Parathyroid adenoma (tissue), 2 donors: Measurements from ENCODE around the gene PRR4.

Experiments used
- H2AFZ ChIP-seq: fragments of 300-600 bp; sonication (generic); one replicate; pipeline ENCODE4 v1.7.0; 2017; ENCODE audit warnings: antibody characterized with exemption, mild to moderate bottlenecking
- H3K27ac ChIP-seq: fragments of 300-600 bp; sonication (generic); one replicate; pipeline ENCODE4 v1.7.0; 2017
- H3K27me3 ChIP-seq: fragments of 300-600 bp; sonication (generic); one replicate; pipeline ENCODE4 v1.7.0; 2017; ENCODE audit warnings: low read length; ENCODE audit not compliant: control insufficient read depth, insufficient read depth
- H3K36me3 ChIP-seq: fragments of 300-600 bp; sonication (generic); one replicate; pipeline ENCODE4 v1.7.0; 2017; ENCODE audit warnings: low read length; ENCODE audit not compliant: control insufficient read depth, insufficient read depth
- H3K4me1 ChIP-seq: fragments of 300-600 bp; sonication (generic); one replicate; pipeline ENCODE4 v1.7.0; 2017; ENCODE audit warnings: control low read depth
- H3K4me2 ChIP-seq: fragments of 300-600 bp; sonication (generic); one replicate; pipeline ENCODE4 v1.7.0; 2017; ENCODE audit warnings: low read length
- H3K4me3 ChIP-seq: fragments of 300-600 bp; sonication (generic); one replicate; pipeline ENCODE4 v1.7.0; 2017; ENCODE audit warnings: low read depth, low read length
- H3K79me2 ChIP-seq: fragments of 300-600 bp; sonication (generic); one replicate; pipeline ENCODE4 v1.7.0; 2017; ENCODE audit warnings: control low read depth
- H3K9ac ChIP-seq: fragments of 300-600 bp; sonication (generic); one replicate; pipeline ENCODE4 v1.7.0; 2017; ENCODE audit warnings: mild to moderate bottlenecking
- H3K9me3 ChIP-seq: fragments of 300-600 bp; sonication (generic); one replicate; pipeline ENCODE4 v1.7.0; 2017; ENCODE audit warnings: low read length; ENCODE audit not compliant: control insufficient read depth
- CTCF ChIP-seq: fragments of 300-600 bp; sonication (generic); IDR thresholded peaks from one replicate; pipeline ENCODE4 v1.7.0; 2017; ENCODE audit warnings: antibody characterized with exemption, mild to moderate bottlenecking
- donor health status: primary hyperparathyroidism.

Gene PRR4

GRCh38 chr12:10829994-10830393, 19.3 kb downstream of the PRR4 start:
- Histone ChIP-seq H3K27me3 (no peaks in the 10 kb centered on the region), H3K9ac (no peak overlapping the region), H3K9me3 (no peaks in the 10 kb centered on the region), H3K4me2 (no peak overlapping the region), H3K79me2 (no peaks in the 10 kb centered on the region), H3K27ac (no peak overlapping the region), H3K36me3 (no peaks in the 10 kb centered on the region), H2AFZ (no peak overlapping the region), H3K4me3 (no peak overlapping the region), H3K4me1 (no peaks in the 10 kb centered on the region)
- TF ChIP-seq CTCF = no peak

GRCh38 chr12:10826258-10826657, 23.0 kb downstream of the PRR4 start, which contains the start of gene TAS2R10:
TAS2R10 (minus strand) TSS chr12:10826358; CDS start chr12:10826269, 89 bp downstream.
- Histone ChIP-seq H3K4me3 (no peak within 1 kb of the TSS), H3K9ac (no peak within 1 kb of the TSS), H3K4me2 (no peak within 1 kb of the TSS), H3K9me3 (no peaks in the 10 kb centered on the region), H3K27me3 (no peaks in the 10 kb centered on the region), H2AFZ (no peak within 1 kb of the TSS), H3K27ac (no peak within 1 kb of the TSS), H3K36me3 (no peaks in the 10 kb centered on the region), H3K79me2 (no peaks in the 10 kb centered on the region), H3K4me1 (no peaks in the 10 kb centered on the region)
- TF ChIP-seq CTCF = no peak

- Histone ChIP-seq H3K4me2 (no peak overlapping the region), H2AFZ (no peak overlapping the region)
Observed at GRCh38 chr12:10824957-10825356, 24.3 kb downstream of the PRR4 start.

DNA sequence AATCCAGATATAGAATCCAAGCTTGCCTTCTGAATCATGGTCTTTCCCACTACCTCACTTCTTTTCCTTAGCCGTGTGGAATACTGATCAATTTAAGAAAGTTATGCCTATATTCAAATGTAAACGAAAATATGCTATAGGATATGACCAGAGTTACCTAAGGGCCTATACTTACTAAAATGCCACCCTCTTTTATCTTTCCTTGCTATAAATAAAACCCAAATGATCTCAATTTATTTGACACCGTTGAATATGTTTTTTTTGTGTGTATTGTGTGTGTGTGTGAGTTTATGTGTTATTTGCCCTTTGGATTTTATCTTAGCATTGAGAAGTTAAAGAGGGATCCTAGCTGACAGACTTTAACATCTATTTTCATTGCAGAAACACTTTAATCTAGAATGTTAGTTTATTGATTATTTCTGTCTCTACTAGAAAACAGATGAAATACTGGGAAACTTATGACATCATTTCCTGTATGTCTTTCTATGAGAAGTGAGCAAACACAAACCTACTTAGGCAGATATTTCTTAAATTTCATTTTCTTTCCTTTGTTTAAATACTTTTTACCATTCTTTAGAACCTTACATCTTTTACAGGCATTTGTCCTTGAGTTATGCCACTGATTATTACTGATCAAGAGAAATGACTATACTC, 37.3 kb downstream of the PRR4 start:
- no peak overlapping the region for H3K4me3 ChIP-seq
- H3K36me3 ChIP-seq = no peaks in the 10 kb centered on the region
- no peak overlapping the region for H2AFZ ChIP-seq
- H3K4me2 ChIP-seq = no peak overlapping the region
- H3K27me3 ChIP-seq = no peaks in the 10 kb centered on the region
- no peak for TF ChIP-seq CTCF
- H3K9me3 ChIP-seq = no peaks in the 10 kb centered on the region
- no peaks in the 10 kb centered on the region for H3K4me1 ChIP-seq
- H3K9ac ChIP-seq = no peak overlapping the region
- no peaks in the 10 kb centered on the region for H3K79me2 ChIP-seq
- H3K27ac ChIP-seq = no peak overlapping the region

More at GRCh38 chr12:10824957-10825356, 24.3 kb downstream of the PRR4 start:
- no peaks in the 10 kb centered on the region for H3K79me2 ChIP-seq
- no peaks in the 10 kb centered on the region for H3K36me3 ChIP-seq
- H3K27ac ChIP-seq = no peak overlapping the region
- TF ChIP-seq CTCF = no peak
- H3K4me3 ChIP-seq = no peak overlapping the region
- no peak overlapping the region for H3K9ac ChIP-seq
- no peaks in the 10 kb centered on the region for H3K27me3 ChIP-seq
- H3K9me3 ChIP-seq = no peaks in the 10 kb centered on the region
- no peaks in the 10 kb centered on the region for H3K4me1 ChIP-seq

DNA sequence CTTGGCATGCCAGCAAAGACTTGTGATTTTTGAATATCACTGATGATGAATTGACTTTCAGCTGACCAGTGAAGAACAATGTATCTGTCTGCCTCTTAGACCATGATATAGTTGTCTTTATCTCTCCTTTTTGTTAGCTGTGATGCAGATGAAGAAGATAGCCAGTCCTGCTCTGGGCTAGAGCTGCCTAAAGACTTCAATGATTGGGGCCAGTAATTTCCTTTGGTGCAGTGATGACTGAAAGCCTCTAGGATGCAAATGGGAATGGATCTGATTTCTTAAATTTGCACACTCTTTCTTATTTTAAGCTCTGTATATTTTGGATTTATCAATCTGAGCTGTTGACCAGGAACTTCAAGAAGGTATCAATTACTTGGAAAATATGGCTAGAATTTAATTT, 39.2 kb downstream of the PRR4 start, which contains the start of gene TAS2R9:
Gene TAS2R9, minus strand, starts transcription at position 101 of the 400 bp plus-strand sequence. Its CDS starts 93 bp downstream, at position 8.
- no peak within 1 kb of the TSS for H3K27ac ChIP-seq
- TF ChIP-seq CTCF = no peak

More for the DNA sequence above, 39.2 kb downstream of the PRR4 start, which contains the start of gene TAS2R9:
- no peaks in the 10 kb centered on the region for H3K9me3 ChIP-seq
- no peak within 1 kb of the TSS for H2AFZ ChIP-seq
- H3K36me3 ChIP-seq = no peaks in the 10 kb centered on the region
- H3K27me3 ChIP-seq = no peaks in the 10 kb centered on the region
- no peak within 1 kb of the TSS for H3K4me3 ChIP-seq
- H3K4me1 ChIP-seq = no peaks in the 10 kb centered on the region
- no peak within 1 kb of the TSS for H3K4me2 ChIP-seq
- no peak within 1 kb of the TSS for H3K9ac ChIP-seq
- H3K79me2 ChIP-seq = no peaks in the 10 kb centered on the region
